SK-MEL-5 (cell line): ENCODE data around the gene CDPF1. TPM values are rescaled to one million over a fixed set of nuclear protein-coding genes. Genes with fewer than 3 reads are reported as not detected.
"Not testable (repeated sequence)": the region's sequence is repeated elsewhere in the genome, so short reads cannot be mapped to it uniquely, and the experiment has no call there.

Experiments used
- DNase-seq: peaks from one replicate; pipeline ENCODE4 v3.0.0-alpha.2; 2016; ENCODE audit warnings: low read depth, low spot score
- in situ Hi-C: cut with HindIII; loops from 2 replicates; pipeline ENCODE4 v1.10.0; 2016; ENCODE audit warnings: low sequenced_read_pairs, high pct_unique_total_duplicates, low pct_unique_long_range_greater_than_20kb
- total RNA-seq: library from RNA; depleted of rRNA; stranded (reverse); fragments of >200 nt; shearing (Covaris generic); gene quantifications from 2 replicates; pipeline ENCODE4 v1.2.3, GENCODE V29; 2014

The CDPF1 gene
- total RNA-seq, 1 experiment from 2014 or later = 29.2 TPM

DNA sequence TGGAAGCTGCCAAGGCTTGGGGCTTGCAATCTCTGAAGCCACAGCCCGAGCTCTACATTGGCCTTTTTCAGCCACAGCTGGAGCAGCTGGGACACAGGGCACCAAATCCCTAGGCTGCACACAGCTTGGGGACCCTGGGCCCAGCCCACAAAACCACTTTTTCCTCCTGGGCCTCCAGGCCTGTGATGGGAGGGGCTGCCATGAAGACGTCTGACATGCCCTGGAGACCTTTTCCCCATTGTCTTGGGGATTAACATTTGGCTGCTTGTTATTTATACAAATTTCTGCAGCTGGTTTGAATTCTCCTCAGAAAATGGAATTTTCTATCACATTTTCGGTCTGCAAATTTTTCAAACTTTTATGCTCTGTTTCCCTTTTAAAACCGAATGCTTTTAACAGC is 15.5 kb upstream of the CDPF1 start:
- not testable (repeated sequence) for DNase-seq
- in situ Hi-C loops = loop anchor here (25.0 kb wide), 1 partner anchor 128 kb away; no protein-coding TSS in a partner anchor

DNA sequence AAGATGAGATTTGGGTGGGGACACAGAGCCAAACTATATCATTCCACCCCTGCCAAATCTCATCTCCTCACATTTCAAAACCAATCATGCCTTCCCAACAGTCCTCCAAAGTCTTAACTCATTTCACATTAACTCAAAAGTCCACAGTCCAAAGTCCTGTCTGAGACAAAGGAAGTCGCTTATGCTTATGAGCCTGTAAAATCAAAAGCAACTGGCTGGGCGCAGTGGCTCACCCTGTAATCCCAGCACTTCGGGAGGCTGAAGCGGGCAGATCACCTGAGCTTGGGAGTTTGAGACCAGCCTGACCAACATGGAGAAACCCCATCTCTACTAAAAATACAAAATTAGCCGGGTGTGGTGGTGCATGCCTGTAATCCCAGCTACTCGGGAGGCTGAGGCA is 14.4 kb upstream of the CDPF1 start:
- not testable (repeated sequence) for DNase-seq
- in situ Hi-C loops = loop anchor here (25.0 kb wide), 1 partner anchor 127 kb away; no protein-coding TSS in a partner anchor

GRCh38 chr22:46263216-46263590 is 13.1 kb upstream of the CDPF1 start, which contains the start of gene PKDREJ:
TSS of gene PKDREJ (minus strand) at chr22:46263343. CDS start at chr22:46263322, 21 bp downstream.
- in situ Hi-C loops = loop anchor here (25.0 kb wide), 1 partner anchor 126 kb away; no protein-coding TSS in a partner anchor
- no peak for DNase-seq

DNA sequence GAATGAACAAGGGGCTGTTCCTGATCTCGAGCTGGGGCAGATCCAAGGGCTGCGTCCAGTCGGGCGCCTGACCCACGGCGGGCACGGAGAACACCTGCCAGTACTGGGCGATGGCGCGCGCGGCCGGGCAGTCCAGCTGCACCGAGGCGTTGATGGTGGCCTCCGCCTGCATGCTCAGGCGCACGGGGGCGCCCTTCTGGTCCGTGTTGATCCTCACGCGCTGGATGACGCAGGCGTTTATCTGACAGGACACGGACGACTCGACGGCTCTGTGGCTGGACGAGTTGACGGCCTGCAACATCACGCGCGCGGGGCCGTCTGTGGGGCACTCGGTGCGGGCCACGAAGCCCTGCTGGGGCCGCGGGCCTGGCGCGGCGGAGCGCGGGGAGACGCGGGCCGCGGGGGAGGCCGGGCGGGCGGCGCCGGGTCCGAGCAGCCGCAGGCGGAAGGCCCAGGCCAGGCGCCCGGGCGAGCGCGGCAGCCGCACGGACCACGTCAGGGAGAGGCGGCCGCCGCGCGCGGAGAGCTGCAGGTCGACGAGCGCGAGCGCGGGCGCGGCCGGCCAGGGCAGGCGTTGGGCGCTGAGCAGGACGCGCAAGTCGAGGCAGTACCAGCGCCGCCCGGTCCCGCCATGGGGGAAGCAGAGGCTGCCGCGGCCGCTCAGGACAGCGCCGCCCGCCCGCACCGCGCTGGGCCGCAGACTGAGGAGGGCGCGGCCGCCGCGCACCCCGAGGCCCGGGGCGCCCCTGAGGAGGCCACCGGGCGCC is 12.5 kb upstream of the CDPF1 start:
- in situ Hi-C loops = loop anchor here (25.0 kb wide), 1 partner anchor 125 kb away; no protein-coding TSS in a partner anchor
- no peak for DNase-seq

DNA sequence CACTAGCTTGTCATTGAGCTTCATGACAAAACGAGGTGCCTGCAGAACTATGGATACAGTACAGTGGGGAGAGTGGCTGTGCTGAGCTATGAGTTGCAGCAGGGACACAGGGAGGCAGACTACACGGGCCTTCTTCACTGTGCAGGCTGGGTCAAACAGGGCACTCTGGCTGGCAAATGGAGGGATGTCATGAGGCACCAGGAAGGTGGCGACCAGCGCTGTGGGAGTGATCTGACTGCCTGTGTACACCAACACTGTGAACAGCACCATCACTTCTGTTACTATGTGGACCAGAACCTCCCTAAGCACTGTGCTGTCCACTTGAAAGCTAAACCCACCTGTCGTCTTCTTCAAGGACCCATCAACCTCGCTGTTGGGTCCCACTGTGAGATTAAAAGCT is 9.9 kb upstream of the CDPF1 start:
- DNase-seq = no peak
- in situ Hi-C loops = loop anchor here (25.0 kb wide), 1 partner anchor 123 kb away; no protein-coding TSS in a partner anchor

- DNase-seq = no peak
- in situ Hi-C loops = loop anchor here (25.0 kb wide), 1 partner anchor 122 kb away; no protein-coding TSS in a partner anchor
Observed at GRCh38 chr22:46259374-46259773, 9.3 kb upstream of the CDPF1 start.

- no peak for DNase-seq
- in situ Hi-C loops = loop anchor here (25.0 kb wide), 1 partner anchor 119 kb away; no protein-coding TSS in a partner anchor
Observed at GRCh38 chr22:46256358-46256958, 6.4 kb upstream of the CDPF1 start.

- DNase-seq = no peak
- in situ Hi-C loops = loop anchor here (25.0 kb wide), 1 partner anchor 115 kb away; no protein-coding TSS in a partner anchor
Observed at GRCh38 chr22:46251816-46252380, 1.8 kb upstream of the CDPF1 start.

- no peak for DNase-seq
- in situ Hi-C loops = loop anchor here (25.0 kb wide), 1 partner anchor 114 kb away; no protein-coding TSS in a partner anchor
Observed at GRCh38 chr22:46251266-46251665, 1.2 kb upstream of the CDPF1 start.

- DNase-seq = no peak
- in situ Hi-C loops = loop anchor here (25.0 kb wide), 1 partner anchor 113 kb away; no protein-coding TSS in a partner anchor
Observed at GRCh38 chr22:46250783-46251125, 661 bp upstream of the CDPF1 start.

DNA sequence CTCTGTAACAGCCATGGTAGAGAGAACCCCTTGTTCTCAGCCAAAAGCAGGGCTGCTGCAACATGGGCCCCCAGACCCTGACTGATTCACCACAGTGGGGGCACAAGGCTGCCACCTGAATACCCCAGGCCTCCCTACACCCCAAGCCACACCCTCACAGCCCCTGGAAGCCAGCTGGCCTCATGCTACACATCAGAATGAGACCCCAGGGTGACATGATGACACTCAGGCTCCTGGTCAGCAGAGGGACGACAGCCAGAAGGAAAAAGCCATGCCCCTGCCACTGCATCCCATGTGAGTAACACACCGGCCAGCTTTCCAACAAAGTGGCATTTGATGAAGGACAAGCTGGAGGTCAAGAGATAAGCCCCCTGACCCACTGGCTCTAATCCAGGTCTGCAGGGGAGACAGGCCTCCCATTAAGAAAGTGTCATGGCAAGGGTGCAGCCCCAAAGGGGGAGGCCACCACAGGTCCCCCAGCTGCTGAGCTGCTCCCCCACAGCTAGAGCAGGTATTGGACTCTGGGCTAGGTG is 2.6 kb downstream of the CDPF1 start:
- in situ Hi-C loops = no loop called here

GRCh38 chr22:46246178-46246577 is 3.9 kb downstream of the CDPF1 start:
- in situ Hi-C loops = no loop called here
- DNase-seq = no peak

More for the DNA sequence above, 2.6 kb downstream of the CDPF1 start:
- no peak for DNase-seq

- no peak for DNase-seq
- in situ Hi-C loops = no loop called here
Observed at GRCh38 chr22:46245511-46245910, 4.6 kb downstream of the CDPF1 start.

DNA sequence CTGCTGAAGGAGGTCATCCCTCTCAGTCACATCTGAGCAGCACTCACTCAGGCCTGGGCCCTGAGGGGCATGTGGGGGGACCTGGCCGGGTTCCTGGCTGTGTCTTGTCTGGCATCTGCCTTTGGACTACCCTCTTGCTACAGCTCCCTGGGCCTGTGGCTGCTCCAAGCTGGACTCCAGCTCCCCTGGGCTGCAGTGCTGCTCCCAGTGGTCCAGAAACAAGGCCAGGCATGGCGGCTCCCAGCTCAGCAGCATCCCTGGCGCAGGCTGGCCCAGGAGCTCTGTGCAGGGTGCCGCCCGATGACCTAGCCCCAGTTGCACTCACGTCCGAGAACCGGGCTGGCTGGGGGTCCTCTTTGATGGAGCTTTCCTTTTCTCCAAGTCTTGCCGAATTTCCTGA is 5.3 kb downstream of the CDPF1 start:
- in situ Hi-C loops = no loop called here

GRCh38 chr22:46242076-46242475 is 8.0 kb downstream of the CDPF1 start:
- no peak for DNase-seq
- in situ Hi-C loops = no loop called here

More for the DNA sequence above, 5.3 kb downstream of the CDPF1 start:
- no peak for DNase-seq

DNA sequence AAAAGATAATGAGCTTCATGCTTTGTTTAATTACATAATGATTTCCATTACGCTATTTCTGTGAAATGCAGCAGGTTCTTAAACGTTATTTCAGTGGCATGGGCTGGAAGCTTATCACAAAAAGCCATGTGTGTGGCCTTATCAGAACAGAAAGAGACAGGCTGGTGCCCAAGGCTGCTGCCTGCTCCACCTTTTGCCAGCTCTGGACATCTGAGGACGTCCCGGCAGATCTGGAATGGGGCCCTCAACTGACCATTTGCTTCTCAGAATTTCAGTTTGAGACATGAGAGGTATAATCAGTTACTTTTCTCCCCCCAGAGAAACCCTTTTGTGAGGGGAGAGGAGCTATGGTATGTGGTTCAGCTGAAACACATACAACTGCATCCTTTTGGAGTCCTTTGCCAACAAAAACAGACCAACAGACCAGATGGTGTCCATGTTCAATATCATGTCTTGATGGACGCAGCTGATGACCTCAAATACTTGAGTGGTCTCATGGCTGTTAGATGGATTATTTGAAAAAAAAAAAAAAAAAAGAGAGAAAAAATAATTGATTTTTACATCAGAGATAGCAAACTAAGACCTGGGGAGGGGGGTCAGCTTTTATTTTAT is 8.6 kb downstream of the CDPF1 start:
- in situ Hi-C loops = no loop called here
- no peak for DNase-seq

DNA sequence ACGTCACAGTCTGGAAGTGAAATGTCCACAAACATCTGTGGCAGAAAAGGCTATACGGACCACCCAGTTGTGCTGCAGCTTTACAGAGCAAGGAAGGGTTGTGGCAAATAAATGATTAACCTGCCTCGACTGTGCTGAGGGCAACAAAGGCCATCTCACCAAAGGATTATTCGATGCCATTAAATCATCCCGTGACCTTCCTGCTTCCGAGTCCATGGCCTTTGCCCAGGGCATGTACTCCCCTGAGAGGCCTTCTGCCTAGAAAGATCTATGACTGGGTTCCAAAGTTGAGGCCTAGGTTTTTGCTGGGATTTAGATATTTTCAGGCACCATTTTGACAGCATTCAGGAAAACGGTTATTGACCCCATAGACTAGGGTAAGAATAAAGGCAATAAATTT is 9.2 kb downstream of the CDPF1 start:
- no peak for DNase-seq
- in situ Hi-C loops = no loop called here

- in situ Hi-C loops = no loop called here
- DNase-seq = no peak
Observed at GRCh38 chr22:46240506-46240905, 9.6 kb downstream of the CDPF1 start.
